GM04503 (cell line): ENCODE measurements around the gene EBLN1.

ENCODE experiments used
- DNase-seq: peaks from one replicate; pipeline ENCODE4 v3.0.0-alpha.2; 2012; ENCODE audit warnings: low read depth

The EBLN1 gene

GRCh38 chr10:22217842-22218241 lies at the start of gene EBLN1:
TSS of gene EBLN1 (minus strand) at chr10:22218015. CDS start at chr10:22209983, 8,032 bp downstream.
- no peak for DNase-seq

- no peak for DNase-seq
These were observed 48.2 kb upstream of the EBLN1 start for GRCh38 chr10:22265839-22266537.

GRCh38 chr10:22263106-22263505 lies 45.3 kb upstream of the EBLN1 start:
- DNase-seq: no peak

GRCh38 chr10:22259280-22259679 lies 41.5 kb upstream of the EBLN1 start:
- DNase-seq: no peak

- no peak for DNase-seq
These were observed 40.7 kb upstream of the EBLN1 start for GRCh38 chr10:22258471-22258870.

- no peak for DNase-seq
These were observed 35.7 kb upstream of the EBLN1 start for GRCh38 chr10:22253580-22253882.

GRCh38 chr10:22252801-22253579 lies 35.2 kb upstream of the EBLN1 start:
- DNase-seq: no peak

GRCh38 chr10:22252224-22252800 lies 34.5 kb upstream of the EBLN1 start:
- DNase-seq: no peak

- no peak for DNase-seq
These were observed 34.0 kb upstream of the EBLN1 start for GRCh38 chr10:22251751-22252223.

GRCh38 chr10:22250897-22251660 lies 33.3 kb upstream of the EBLN1 start:
- DNase-seq: no peak

- no peak for DNase-seq
These were observed 29.8 kb upstream of the EBLN1 start for GRCh38 chr10:22247636-22248035.

GRCh38 chr10:22246680-22247391 lies 29.0 kb upstream of the EBLN1 start:
- no peak for DNase-seq

GRCh38 chr10:22245567-22245966 lies 27.8 kb upstream of the EBLN1 start:
- DNase-seq: no peak

- DNase-seq: no peak
These were observed 27.0 kb upstream of the EBLN1 start for GRCh38 chr10:22244855-22245254.

- DNase-seq: no peak
These were observed 26.2 kb upstream of the EBLN1 start for GRCh38 chr10:22244001-22244400.

GRCh38 chr10:22243321-22243720 lies 25.5 kb upstream of the EBLN1 start:
- no peak for DNase-seq

GRCh38 chr10:22231260-22231659 lies 13.4 kb upstream of the EBLN1 start:
- DNase-seq: no peak

GRCh38 chr10:22230158-22230833 lies 12.5 kb upstream of the EBLN1 start:
- DNase-seq: no peak

- DNase-seq: no peak
These were observed 12.0 kb upstream of the EBLN1 start for GRCh38 chr10:22229802-22230157.

- DNase-seq: peak; percentile 71
These were observed 11.4 kb upstream of the EBLN1 start for GRCh38 chr10:22228943-22229801.
